Vagina (tissue), 2 donors: ENCODE measurements around the gene TMEM200C.

Experiments
- CTCF ChIP-seq, 3 experiments: fragments of 450-650 bp in 2 of 3; fragments of 200-600 bp in 1 of 3; sonication (generic) in 1 of 3; IDR thresholded peaks; one replicate each; pipeline ENCODE4 v1.5.1; 2017 to 2019; ENCODE audit warnings: antibody characterized with exemption in 3 of 3, mild to moderate bottlenecking in 2 of 3, moderate library complexity in 2 of 3
- POLR2AphosphoS5 ChIP-seq, 2 donors: sonication (generic); formaldehyde crosslinking; IDR thresholded peaks; one replicate each; pipeline ENCODE4 v1.9.0; 2017; ENCODE audit warnings: antibody characterized with exemption in 2 of 2, mild to moderate bottlenecking in 2 of 2, low read depth in 1 of 2; ENCODE audit not compliant: insufficient read depth in 1 of 2

DNA sequence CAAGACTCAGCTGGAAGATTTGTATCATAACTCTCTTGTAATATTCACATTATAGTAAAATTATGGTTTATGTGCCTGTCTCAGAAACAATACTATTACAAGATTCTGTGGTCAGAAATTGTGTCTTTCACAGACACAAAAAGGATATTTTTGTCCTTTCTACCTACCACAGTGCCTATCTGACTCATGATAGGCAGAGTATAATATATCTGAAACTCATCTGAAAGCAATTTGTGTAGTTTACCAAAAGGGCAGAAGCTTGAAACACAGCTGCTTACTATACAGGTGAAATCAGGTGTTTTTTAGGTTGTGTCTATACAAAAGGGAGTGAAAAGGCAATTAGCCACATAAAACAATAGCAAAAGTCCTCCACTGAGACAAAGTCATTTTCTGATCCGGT lies 10.9 kb downstream of the TMEM200C start:
- no peak for TF ChIP-seq CTCF (IDR thresholded peaks at IDR 0.05)
- TF ChIP-seq POLR2AphosphoS5 (IDR thresholded peaks at IDR 0.05; ENCODE audit: insufficient read depth in 1 of 2, low read depth in 1 of 2): no peak
